ENCODE data around the gene OCIAD1.

OCIAD1 gene

DNA sequence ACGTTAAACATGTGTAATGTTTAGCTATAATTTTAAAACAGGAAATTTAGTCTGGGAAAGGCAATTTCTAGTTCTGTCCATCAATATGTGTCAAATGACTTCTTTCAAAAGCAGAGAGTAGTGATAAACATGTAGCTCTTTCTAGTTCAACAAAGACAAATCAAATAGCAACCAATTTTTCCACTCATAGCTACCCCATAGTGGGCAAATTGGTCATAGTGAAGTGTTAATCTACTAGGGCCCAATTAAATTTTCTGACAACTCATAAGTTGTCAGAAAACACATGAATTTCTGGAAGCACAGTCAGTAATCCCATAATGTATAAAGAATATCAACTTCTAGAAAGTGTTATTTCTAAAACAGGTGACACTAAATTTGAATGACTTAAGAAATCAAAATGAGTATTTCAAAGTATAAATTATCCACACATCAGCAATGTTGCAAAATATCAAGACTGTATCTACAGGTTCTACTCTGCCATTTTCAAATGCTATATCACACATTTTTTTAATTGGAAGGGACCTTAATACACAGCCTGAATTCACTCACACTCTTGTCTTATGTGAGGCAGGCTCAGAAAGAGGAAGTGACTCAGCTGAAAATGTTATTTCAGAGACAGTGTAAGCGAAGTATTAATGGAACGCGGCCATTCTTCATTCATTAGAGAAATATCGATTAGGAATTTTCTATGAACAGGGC, 68.0 kb downstream of the OCIAD1 start:
- H4K20me1 ChIP-seq, result no peaks in the 10 kb centered on the region
- peaks cover 0 to 17% (median 15%) of the 10 kb centered on the region in 10 experiments; a peak in 15 of 20 replicates for H3K4me1 ChIP-seq
- peak overlapping the region in 9 of 11 experiments; percentile 3 to 68 (median 48); a peak in 14 of 22 replicates for H3K27ac ChIP-seq
- H3K36me3 ChIP-seq, result peaks cover 0 to 31% (median 6%) of the 10 kb centered on the region in 11 experiments; a peak in 9 of 22 replicates
- peak overlapping the region in 1 of 10 experiments; percentile 26; a peak in 1 of 20 replicates for H3K4me3 ChIP-seq
- no peaks in the 10 kb centered on the region for H3K9me3 ChIP-seq (replicated peaks in 1 of 11)
- peak overlapping the region; percentile 1 to 69 (median 42); a peak in 16 of 22 replicates for H3K4me2 ChIP-seq
- H3K9ac ChIP-seq, result no peak overlapping the region
- no peak for TF ChIP-seq Cebpa-rat (IDR thresholded peaks at IDR 0.05)
- H3K27me3 ChIP-seq, result no peaks in the 10 kb centered on the region

GRCh38 chr4:48899432-48899749, 68.5 kb downstream of the OCIAD1 start:
- H3K27ac ChIP-seq, result peak overlapping the region in 9 of 11 experiments; percentile 3 to 68 (median 48); a peak in 16 of 22 replicates
- H3K36me3 ChIP-seq, result peaks cover 0 to 31% (median 6%) of the 10 kb centered on the region in 11 experiments; a peak in 9 of 22 replicates
- H3K4me1 ChIP-seq, result peaks cover 0 to 17% (median 15%) of the 10 kb centered on the region in 10 experiments; a peak in 15 of 20 replicates
- TF ChIP-seq Cebpa-rat (IDR thresholded peaks at IDR 0.05), result no peak
- peak overlapping the region in 1 of 10 experiments; percentile 26; a peak in 1 of 20 replicates for H3K4me3 ChIP-seq
- H3K4me2 ChIP-seq, result peak overlapping the region; percentile 1 to 69 (median 42); a peak in 16 of 22 replicates
- no peaks in the 10 kb centered on the region for H4K20me1 ChIP-seq
- no peaks in the 10 kb centered on the region for H3K27me3 ChIP-seq
- H3K9ac ChIP-seq, result no peak overlapping the region
- H3K9me3 ChIP-seq (replicated peaks in 1 of 11), result no peaks in the 10 kb centered on the region

DNA sequence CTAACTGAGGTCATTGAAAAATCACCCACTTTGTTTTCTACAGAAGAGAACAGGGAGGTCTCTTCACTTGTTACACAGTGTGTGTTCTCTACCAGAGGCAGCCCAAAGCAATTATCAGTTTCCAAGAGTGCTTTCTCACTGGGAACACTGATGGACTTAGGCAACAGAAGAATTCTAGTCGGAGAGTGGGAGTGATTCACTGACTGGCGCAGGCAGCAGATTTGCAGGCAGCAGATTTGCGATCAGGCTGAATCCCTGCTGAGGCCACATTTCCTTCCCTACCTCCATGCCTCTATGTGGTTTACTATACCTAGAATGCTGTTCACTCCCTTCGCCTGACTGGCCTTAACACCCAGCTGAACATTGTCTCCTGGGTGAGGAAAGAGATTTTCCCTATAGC, 69.1 kb downstream of the OCIAD1 start:
- Histone ChIP-seq H3K4me2 (peak overlapping the region in 8 of 11 experiments; percentile 6 to 69 (median 44); a peak in 11 of 22 replicates), H3K27ac (peak overlapping the region in 4 of 11 experiments; percentile 48 to 68 (median 63); a peak in 10 of 22 replicates), H3K36me3 (peaks cover 0 to 31% (median 6%) of the 10 kb centered on the region in 11 experiments; a peak in 9 of 22 replicates), H3K4me1 (peaks cover 0 to 17% (median 15%) of the 10 kb centered on the region in 10 experiments; a peak in 16 of 20 replicates), H3K4me3 (no peak overlapping the region), H3K9ac (no peak overlapping the region), H4K20me1 (no peaks in the 10 kb centered on the region), H3K9me3 (replicated peaks in 1 of 11) (no peaks in the 10 kb centered on the region), H3K27me3 (no peaks in the 10 kb centered on the region)
- no peak for TF ChIP-seq Cebpa-rat (IDR thresholded peaks at IDR 0.05)

GRCh38 chr4:48901196-48901595, 70.3 kb downstream of the OCIAD1 start:
- no peak overlapping the region for H3K27ac ChIP-seq
- no peak overlapping the region for H3K9ac ChIP-seq
- no peak for TF ChIP-seq Cebpa-rat (IDR thresholded peaks at IDR 0.05)
- H3K36me3 ChIP-seq, result peaks cover 0 to 31% (median 6%) of the 10 kb centered on the region in 11 experiments; a peak in 9 of 22 replicates
- H3K4me3 ChIP-seq, result no peak overlapping the region
- no peaks in the 10 kb centered on the region for H4K20me1 ChIP-seq
- H3K4me2 ChIP-seq, result no peak overlapping the region
- H3K9me3 ChIP-seq (replicated peaks in 1 of 11), result no peaks in the 10 kb centered on the region
- peaks cover 8 to 24% (median 22%) of the 10 kb centered on the region in 10 experiments for H3K4me1 ChIP-seq
- peaks cover 0 to 7% (median 3%) of the 10 kb centered on the region in 11 experiments; a peak in 9 of 22 replicates for H3K27me3 ChIP-seq

GRCh38 chr4:48902266-48902665, 71.4 kb downstream of the OCIAD1 start:
- no peaks in the 10 kb centered on the region for H4K20me1 ChIP-seq
- no peak overlapping the region for H3K9ac ChIP-seq
- H3K4me2 ChIP-seq, result no peak overlapping the region
- TF ChIP-seq Cebpa-rat (IDR thresholded peaks at IDR 0.05), result no peak
- peaks cover 0 to 22% (median 5%) of the 10 kb centered on the region in 11 experiments; a peak in 9 of 22 replicates for H3K36me3 ChIP-seq
- peaks cover 0 to 14% (median 9%) of the 10 kb centered on the region in 11 experiments; a peak in 9 of 22 replicates for H3K27me3 ChIP-seq
- no peak overlapping the region for H3K27ac ChIP-seq
- H3K9me3 ChIP-seq (replicated peaks in 1 of 11), result no peaks in the 10 kb centered on the region
- H3K4me3 ChIP-seq, result no peak overlapping the region
- peaks cover 17 to 30% (median 23%) of the 10 kb centered on the region in 10 experiments for H3K4me1 ChIP-seq

- TF ChIP-seq Cebpa-rat (IDR thresholded peaks at IDR 0.05), result no peak
- Histone ChIP-seq H3K9ac (no peak overlapping the region), H3K4me2 (no peak overlapping the region), H3K4me1 (peaks cover 16 to 25% (median 20%) of the 10 kb centered on the region in 10 experiments), H3K27ac (no peak overlapping the region), H3K4me3 (no peak overlapping the region), H3K36me3 (peaks cover 0 to 17% (median 5%) of the 10 kb centered on the region in 11 experiments; a peak in 9 of 22 replicates), H3K27me3 (peaks cover 0 to 14% (median 9%) of the 10 kb centered on the region in 11 experiments; a peak in 9 of 22 replicates), H3K9me3 (replicated peaks in 1 of 11) (no peaks in the 10 kb centered on the region), H4K20me1 (no peaks in the 10 kb centered on the region)
Measured at GRCh38 chr4:48904101-48904500, 73.2 kb downstream of the OCIAD1 start.

DNA sequence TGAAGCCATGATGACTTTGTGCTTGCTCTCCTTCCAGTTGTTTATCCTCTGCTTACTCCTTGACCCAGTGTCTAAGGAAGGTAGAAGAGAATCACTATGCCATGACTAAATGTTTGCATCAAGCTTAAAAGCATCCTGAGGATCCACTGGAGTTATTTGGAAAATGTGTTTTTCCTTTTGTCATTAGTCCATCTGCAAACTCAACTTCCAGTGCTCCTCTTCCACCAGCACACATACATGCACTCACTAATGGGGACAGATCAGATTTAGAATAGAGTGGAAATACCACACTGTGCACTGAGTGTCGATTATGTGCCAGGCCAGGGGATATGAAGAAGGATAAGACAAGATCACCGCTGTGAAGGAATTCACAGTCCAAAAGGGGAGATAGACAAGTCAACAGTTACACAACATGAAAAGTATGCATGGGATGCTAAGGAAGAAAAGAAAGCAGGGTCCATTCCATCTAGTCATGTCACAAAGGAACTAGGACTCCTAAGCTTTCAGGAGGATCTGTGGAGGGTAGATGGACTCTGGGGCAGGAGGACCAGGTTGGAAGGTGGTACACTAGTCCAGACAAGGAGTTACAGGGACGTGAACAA, 73.8 kb downstream of the OCIAD1 start:
- no peak overlapping the region for H3K9ac ChIP-seq
- H3K36me3 ChIP-seq, result peaks cover 0 to 17% (median 5%) of the 10 kb centered on the region in 11 experiments; a peak in 9 of 22 replicates
- no peaks in the 10 kb centered on the region for H3K9me3 ChIP-seq (replicated peaks in 1 of 11)
- H3K4me1 ChIP-seq, result peaks cover 10 to 20% (median 17%) of the 10 kb centered on the region in 10 experiments
- no peak overlapping the region for H3K27ac ChIP-seq
- H4K20me1 ChIP-seq, result no peaks in the 10 kb centered on the region
- no peak overlapping the region for H3K4me2 ChIP-seq
- TF ChIP-seq Cebpa-rat (IDR thresholded peaks at IDR 0.05), result no peak
- peaks cover 0 to 14% (median 9%) of the 10 kb centered on the region in 11 experiments; a peak in 9 of 22 replicates for H3K27me3 ChIP-seq
- no peak overlapping the region for H3K4me3 ChIP-seq

DNA sequence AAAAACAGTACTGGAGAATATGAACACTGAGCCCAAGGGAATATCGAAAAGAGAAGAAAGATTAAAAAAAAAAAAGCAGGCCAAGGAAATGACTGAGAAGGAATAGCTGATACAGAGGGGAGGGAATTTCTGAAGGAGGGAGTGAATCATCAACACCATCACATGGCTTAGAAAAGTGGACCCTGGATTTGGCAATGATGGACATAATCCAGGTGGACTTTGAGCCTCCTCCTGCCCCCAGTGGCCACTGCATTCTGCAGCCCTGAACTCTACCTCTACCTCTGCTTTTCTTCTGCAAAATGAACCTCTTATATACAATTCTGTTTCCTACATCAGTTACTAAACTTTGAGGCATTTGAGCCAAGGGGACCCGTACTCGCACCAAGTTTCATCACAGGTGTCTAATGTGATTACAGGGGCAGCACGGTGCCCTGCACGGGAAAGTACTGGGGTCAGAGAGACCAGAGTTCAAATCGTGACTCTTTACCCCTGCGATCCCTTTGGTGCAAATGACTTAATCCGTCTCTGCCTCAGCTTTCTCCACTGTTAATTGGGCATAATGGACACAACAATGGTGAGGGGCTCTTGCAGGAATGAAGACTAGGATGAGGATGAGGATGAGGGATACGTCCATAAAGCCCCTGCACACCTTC, 74.6 kb downstream of the OCIAD1 start:
- peak overlapping the region; percentile 64 to 80 (median 71); a peak in 16 of 20 replicates for H3K4me3 ChIP-seq
- peaks cover 0 to 17% (median 5%) of the 10 kb centered on the region in 11 experiments; a peak in 9 of 22 replicates for H3K36me3 ChIP-seq
- no peak for TF ChIP-seq Cebpa-rat (IDR thresholded peaks at IDR 0.05)
- no peaks in the 10 kb centered on the region for H4K20me1 ChIP-seq
- no peak overlapping the region for H3K27ac ChIP-seq
- H3K4me2 ChIP-seq, result peak overlapping the region; percentile 85 to 98 (median 94)
- H3K4me1 ChIP-seq, result peaks cover 5 to 17% (median 14%) of the 10 kb centered on the region in 10 experiments; a peak in 18 of 20 replicates
- H3K27me3 ChIP-seq, result peaks cover 0 to 14% (median 9%) of the 10 kb centered on the region in 11 experiments; a peak in 9 of 22 replicates
- H3K9me3 ChIP-seq (replicated peaks in 1 of 11), result no peaks in the 10 kb centered on the region
- peak overlapping the region in 3 of 11 experiments; percentile 79 to 82 (median 79); a peak in 5 of 22 replicates for H3K9ac ChIP-seq

Measured in BLaER1 treated with 17β-estradiol and CSF1 and Interleukin-3, amounts not matched to agents 10 nM and 100 nM (cell line).